H1 (cell line): ENCODE results near the gene PTPRG. TPM values are rescaled to one million over a fixed set of nuclear protein-coding genes. Genes with fewer than 3 reads are reported as not detected.
A peak's percentile ranks its signal among the peaks of the same experiment; 100 is the strongest.
"Not testable (repeated sequence)": the region's sequence is repeated elsewhere in the genome, so short reads cannot be mapped to it uniquely, and the experiment has no call there.

Experiments
- CTCF ChIA-PET: fragments of 300-600 bp; sonication (Branson Sonifier 250); formaldehyde crosslinking; loops from one replicate; lab custom pipeline; 2021; ENCODE audit not compliant: partially characterized antibody; lab: Charles Lee
- POLR2A ChIA-PET: fragments of 300-600 bp; sonication (Branson Sonifier 250); formaldehyde crosslinking; loops from one replicate; lab custom pipeline; 2021; ENCODE audit warnings: inconsistent platforms; ENCODE audit not compliant: partially characterized antibody; lab: Charles Lee
- DNase-seq, 2 experiments: peaks; one replicate each; pipeline versions ENCODE4 v3.0.0 to v3.0.0-alpha.2; 2010 to 2022; ENCODE audit warnings: low spot score in 2 of 2, low read depth in 1 of 2, mixed read lengths in 1 of 2
- FAIRE-seq: peaks from 2 replicates; lab custom pipeline; 2011; peaks lifted over from hg19 to GRCh38; lab: Jason Lieb, UNC
- H2AFZ ChIP-seq: 2 replicates; pipeline ENCODE4 v1.8.1; 2012; ENCODE audit warnings: low read length, inconsistent platforms
- H2AK5ac ChIP-seq: 2 replicates; pipeline ENCODE4 v1.6.1; 2013; ENCODE audit warnings: low read depth, low read length
- H2BK120ac ChIP-seq: replicated peaks from 2 replicates; pipeline ENCODE3; 2013; ENCODE audit warnings: low read depth, low read length, inconsistent platforms
- H2BK12ac ChIP-seq: 2 replicates; pipeline ENCODE4 v1.6.1; 2013; ENCODE audit warnings: low read depth, low read length
- H2BK15ac ChIP-seq: 2 replicates; pipeline ENCODE4 v1.6.1; 2013; ENCODE audit warnings: low read length
- H2BK20ac ChIP-seq: 2 replicates; pipeline ENCODE4 v1.6.1; 2013; ENCODE audit warnings: low read length
- H2BK5ac ChIP-seq: 2 replicates; pipeline ENCODE4 v1.6.1; 2013; ENCODE audit warnings: low read depth, low read length
- H3K14ac ChIP-seq: 2 replicates; pipeline ENCODE4 v1.6.1; 2013; ENCODE audit warnings: inconsistent platforms; ENCODE audit not compliant: insufficient read length
- H3K18ac ChIP-seq: 2 replicates; pipeline ENCODE4 v1.6.1; 2013; ENCODE audit warnings: low read length; ENCODE audit errors: extremely low read depth
- H3K23ac ChIP-seq: 2 replicates; pipeline ENCODE4 v1.6.1; 2013; ENCODE audit warnings: inconsistent platforms; ENCODE audit not compliant: insufficient read length
- H3K23me2 ChIP-seq: 2 replicates; pipeline ENCODE4 v1.6.1; 2013; ENCODE audit warnings: low read depth, low read length
- H3K27ac ChIP-seq: 2 replicates; pipeline ENCODE4 v1.6.1; 2011; ENCODE audit warnings: low read depth, low read length, inconsistent platforms
- H3K27me3 ChIP-seq, 4 experiments: replicated peaks in 1 of 4; 1 replicate in 1 of 4; 2 replicates in 3 of 4; pipeline versions ENCODE4 v1.6.1 to v1.8.1; 2011 to 2013; ENCODE audit warnings: low read length in 3 of 4, mild to moderate bottlenecking in 3 of 4, inconsistent platforms in 2 of 4, mixed read lengths in 2 of 4, moderate library complexity in 1 of 4; ENCODE audit not compliant: control insufficient read depth in 3 of 4, insufficient read depth in 3 of 4; ENCODE audit errors: extremely low read depth in 1 of 4
- H3K36me3 ChIP-seq, 4 experiments: 2 replicates each; pipeline versions ENCODE4 v1.6.1 to v1.8.1; 2011 to 2013; ENCODE audit warnings: mild to moderate bottlenecking in 4 of 4, low read length in 3 of 4, moderate library complexity in 2 of 4, control low read depth in 1 of 4, inconsistent platforms in 1 of 4; ENCODE audit not compliant: insufficient read depth in 4 of 4, control insufficient read depth in 2 of 4
- H3K4ac ChIP-seq: replicated peaks from 2 replicates; pipeline ENCODE3; 2013; ENCODE audit warnings: low read length, low read depth, mixed read lengths, inconsistent platforms; ENCODE audit not compliant: insufficient read length
- H3K4me1 ChIP-seq, 4 experiments: replicated peaks in 1 of 4; 1 replicate in 1 of 4; 2 replicates in 3 of 4; pipeline versions ENCODE4 v1.6.1 to v1.8.1; 2011 to 2013; ENCODE audit warnings: low read length in 3 of 4, inconsistent platforms in 2 of 4, mixed read lengths in 1 of 4; ENCODE audit not compliant: insufficient read depth in 4 of 4, control insufficient read depth in 3 of 4
- H3K4me2 ChIP-seq, 2 experiments: 2 replicates each; pipeline versions ENCODE4 v1.6.1 to v1.8.1; 2011 to 2013; ENCODE audit warnings: low read depth in 2 of 2, low read length in 2 of 2, control low read depth in 1 of 2, inconsistent platforms in 1 of 2, mild to moderate bottlenecking in 1 of 2; ENCODE audit not compliant: insufficient read depth in 1 of 2
- H3K4me3 ChIP-seq, 4 experiments: fragments of 200-600, 300-600 bp in 1 of 4; sonication (generic), shearing (Covaris generic), sonication (Bioruptor Twin) in 1 of 4; 2 replicates each; pipeline versions ENCODE4 v1.5.1 to v1.8.1; 2011 to 2016; ENCODE audit warnings: low read length in 4 of 4, low read depth in 3 of 4, control low read depth in 2 of 4, inconsistent platforms in 2 of 4, mild to moderate bottlenecking in 2 of 4, mixed read lengths in 1 of 4, moderate library complexity in 1 of 4; ENCODE audit not compliant: insufficient read depth in 2 of 4; ENCODE audit errors: extremely low read depth in 1 of 4
- H3K56ac ChIP-seq: replicated peaks from 2 replicates; pipeline ENCODE3; 2013; ENCODE audit warnings: low read depth, mild to moderate bottlenecking, mixed read lengths, low read length, inconsistent platforms; ENCODE audit not compliant: insufficient read length
- H3K79me1 ChIP-seq: 2 replicates; pipeline ENCODE4 v1.6.1; 2013; ENCODE audit warnings: low read depth, low read length, control low read depth
- H3K79me2 ChIP-seq, 2 experiments: 2 replicates each; pipeline versions ENCODE4 v1.6.1 to v1.8.1; 2012 to 2013; ENCODE audit warnings: low read length in 2 of 2, mild to moderate bottlenecking in 2 of 2, inconsistent platforms in 1 of 2; ENCODE audit not compliant: insufficient read depth in 2 of 2, control insufficient read depth in 1 of 2
- H3K9ac ChIP-seq, 4 experiments: replicated peaks in 1 of 4; 1 replicate in 1 of 4; 2 replicates in 3 of 4; pipeline versions ENCODE4 v1.6.1 to v1.8.1; 2011 to 2013; ENCODE audit warnings: low read depth in 3 of 4, low read length in 3 of 4, control low read depth in 2 of 4, mild to moderate bottlenecking in 2 of 4, moderate library complexity in 2 of 4, inconsistent platforms in 1 of 4; ENCODE audit errors: extremely low read depth in 1 of 4
- H3K9me3 ChIP-seq, 2 experiments: 2 replicates each; pipeline versions ENCODE4 v1.6.1 to v1.8.1; 2012 to 2013; ENCODE audit warnings: mild to moderate bottlenecking in 2 of 2, moderate library complexity in 2 of 2, control low read depth in 1 of 2, inconsistent platforms in 1 of 2, low read depth in 1 of 2, low read length in 1 of 2, mixed read lengths in 1 of 2; ENCODE audit not compliant: insufficient read depth in 2 of 2
- H4K20me1 ChIP-seq, 2 experiments: replicated peaks in 1 of 2; 2 replicates each; pipeline versions ENCODE3 to v1.8.1; 2011 to 2013; ENCODE audit warnings: inconsistent platforms in 2 of 2, low read length in 2 of 2, mild to moderate bottlenecking in 1 of 2; ENCODE audit not compliant: insufficient read depth in 2 of 2, control insufficient read depth in 1 of 2
- H4K5ac ChIP-seq: 2 replicates; pipeline ENCODE4 v1.6.1; 2013; ENCODE audit warnings: low read length, low read depth, mixed read lengths, inconsistent platforms; ENCODE audit not compliant: insufficient read length
- H4K8ac ChIP-seq: 2 replicates; pipeline ENCODE4 v1.8.0; 2013; ENCODE audit warnings: mild to moderate bottlenecking, moderate library complexity, low read length, inconsistent platforms; ENCODE audit not compliant: insufficient read depth; ENCODE audit errors: extremely low read depth
- H4K91ac ChIP-seq: replicated peaks from 2 replicates; pipeline ENCODE3; 2013; ENCODE audit warnings: low read length, mixed read lengths, inconsistent platforms; ENCODE audit not compliant: insufficient read length
- KDM1A ChIP-seq: fragments of 200-600, 300-600 bp; sonication (generic); IDR thresholded peaks from 2 replicates; pipeline ENCODE4 v1.7.1; 2016; ENCODE audit warnings: mild to moderate bottlenecking, low read length, borderline replicate concordance
- WGBS, 2 experiments: shearing (Covaris generic) in 1 of 2; methylation state at CpG; one replicate each; pipeline versions ENCODE4 v1.1.6 to v1.1.7; 2013 to 2015; ENCODE audit warnings: low lambda C conversion rate in 2 of 2, mixed read lengths in 2 of 2, inconsistent platforms in 1 of 2, low coverage in 1 of 2, missing lambda C conversion rate in 1 of 2; ENCODE audit not compliant: insufficient replicate concordance in 2 of 2, insufficient coverage in 1 of 2, insufficient read length in 1 of 2; ENCODE audit errors: extremely low coverage in 1 of 2, missing lambda C conversion rate in 1 of 2; 5-methylcytosine and 5-hydroxymethylcytosine counted together
- polyA plus RNA-seq, 7 experiments: library from polyadenylated mRNA; depleted of rRNA in 3 of 7; stranded (reverse) in 5 of 7; unstranded in 2 of 7; fragments of >200 nt in 5 of 7; fragments of 200-250 nt in 2 of 7; gene quantifications; 1 replicate in 5 of 7; 2 replicates in 1 of 7; 4 replicates in 1 of 7; pipeline versions ENCODE4 v1.2.1 to v1.2.3, GENCODE V29; 2011 to 2013; ENCODE audit warnings: missing spikeins in 2 of 7, mixed read lengths in 2 of 7
- total RNA-seq: library from RNA; stranded (reverse); fragmentation: NEBNext Ultra II Directional; extraction: Animal tissue kit (Norgen Biotek cat#: 25700); gene quantifications from 2 replicates; pipeline ENCODE4 v1.2.1, GENCODE V29; 2021

Gene PTPRG
- total and polyA plus RNA-seq, 2 of the 8 experiments (the other 6 are each of a cell fraction or from before 2014, with no cell fraction given), result 23.3 to 96.2 TPM

DNA sequence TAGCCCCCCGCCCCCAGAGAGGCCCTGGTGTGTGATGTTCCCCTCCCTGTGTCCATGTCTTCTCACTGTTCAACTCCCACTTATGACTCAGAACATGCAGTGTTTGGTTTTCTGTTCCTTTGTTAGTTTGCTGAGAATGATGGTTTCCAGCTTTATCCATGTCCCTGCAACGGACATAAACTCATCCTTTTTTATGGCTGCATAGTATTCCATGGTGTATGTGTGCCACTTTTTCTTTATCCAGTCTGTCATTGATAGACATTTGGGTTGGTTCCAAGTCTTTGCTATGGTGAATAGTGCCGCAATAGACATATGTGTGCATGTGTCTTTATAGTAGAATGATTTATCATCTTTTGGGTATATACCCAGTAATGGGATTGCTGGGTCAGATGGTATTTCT lies 149.5 kb downstream of the PTPRG start:
- 0 out of 2 replicates have a peak, but pooled peaks have one; percentile 40 for TF ChIP-seq KDM1A
- H2BK12ac ChIP-seq, H3K79me1 ChIP-seq, H2AK5ac ChIP-seq, H4K5ac ChIP-seq, H3K4me2 ChIP-seq, DNase-seq, H4K20me1 ChIP-seq, H3K18ac ChIP-seq, H3K4me3 ChIP-seq, H3K9ac ChIP-seq, H3K4ac ChIP-seq, H3K36me3 ChIP-seq, POLR2A ChIA-PET, H3K23ac ChIP-seq, H4K91ac ChIP-seq, H2BK120ac ChIP-seq, H3K9me3 ChIP-seq, H2AFZ ChIP-seq, H3K23me2 ChIP-seq, FAIRE-seq, H4K8ac ChIP-seq, H2BK5ac ChIP-seq, H2BK20ac ChIP-seq, H3K56ac ChIP-seq, H3K14ac ChIP-seq, H2BK15ac ChIP-seq, H3K27me3 ChIP-seq, H3K27ac ChIP-seq: not testable (repeated sequence)
- CTCF ChIA-PET, result interaction anchor here (1.1 kb wide), 1 partner anchor 79 kb away, joined by 3 read pairs; no protein-coding TSS in a partner anchor
- Histone ChIP-seq H3K79me2 (peaks cover 10 to 93% of the 10 kb centered on the region in 2 experiments; a peak in 3 of 4 replicates), H3K4me1 (peaks cover 5 to 17% (median 15%) of the 10 kb centered on the region in 4 experiments)
- 93% methylated on average over 2 of the region's 3 CpGs; no CpG with 5 or more reads in 1 of the 2 experiments for WGBS, 2 experiments
